ENCODE results near the gene PTPRCAP. TPM values are rescaled to one million over a fixed set of nuclear protein-coding genes. Genes with fewer than 3 reads are reported as not detected.

PTPRCAP gene
- total RNA-seq, 1 experiment from 2014 or later = 1.7 TPM

DNA sequence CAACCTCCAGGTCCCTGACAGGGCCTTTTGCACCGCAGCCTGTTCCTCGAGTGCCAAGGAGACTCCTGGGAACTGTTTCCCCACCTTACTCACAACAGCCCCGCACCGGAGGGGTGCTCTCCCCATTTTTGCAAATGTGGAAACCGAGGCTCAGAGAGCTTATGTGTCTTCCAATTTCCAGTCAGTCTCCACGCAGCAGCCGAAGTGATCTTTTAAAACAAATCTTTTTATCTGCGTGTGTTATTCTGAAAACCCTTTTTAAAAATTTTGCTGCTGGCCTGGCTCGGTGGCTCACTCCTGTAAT lies 32.0 kb upstream of the PTPRCAP start:
- no peak overlapping the region for H3K27ac ChIP-seq (ENCODE audit: insufficient read length, low read depth, low read length)

More for the DNA sequence above, 32.0 kb upstream of the PTPRCAP start:
- peaks cover 9% of the 10 kb centered on the region for H3K27me3 Mint-ChIP-seq (ENCODE audit: low read depth)
- H2BK120ac ChIP-seq (ENCODE audit: low read depth, low read length, poor library complexity, severe bottlenecking) = no peak overlapping the region
- H3T11ph ChIP-seq (ENCODE audit: low read length) = no peak overlapping the region
- no peaks in the 10 kb centered on the region for H3K9me3 ChIP-seq (ENCODE audit: control insufficient read depth, low read depth, low read length)
- DNase-seq = no peak
- no peak overlapping the region for H3K4ac ChIP-seq (ENCODE audit: low read depth, low read length)
- no peak overlapping the region for H4K8ac ChIP-seq (replicated peaks; ENCODE audit: insufficient read length, low read depth, low read length)
- no peak for TF ChIP-seq CTCF (conservative IDR thresholded peaks at IDR 0.05)
- H2AK5ac ChIP-seq (ENCODE audit: insufficient read length, low read length) = no peak overlapping the region
- H3K14ac ChIP-seq (ENCODE audit: insufficient read depth, low read length) = peak overlapping the region; percentile 78; the same call in 1 of the 2 replicates
- H3K18ac ChIP-seq (ENCODE audit: insufficient read length, low read depth, low read length) = peak overlapping the region; percentile 84
- no peak overlapping the region for H3K56ac ChIP-seq (ENCODE audit: insufficient read length, low read depth, low read length)
- H4K20me1 ChIP-seq (ENCODE audit: control insufficient read depth, insufficient read depth, insufficient read length) = no peaks in the 10 kb centered on the region
- H2AFZ ChIP-seq (ENCODE audit: low read length) = no peak overlapping the region
- H3K27ac Mint-ChIP-seq = peak overlapping the region in 1 of 3 experiments; percentile 64; a peak in 1 of 7 replicates
- H3K36me3 Mint-ChIP-seq (ENCODE audit: insufficient read depth in 1 of 3, low read depth in 3 of 3) = peaks cover 0 to 4% (median 0%) of the 10 kb centered on the region in 3 experiments; a peak in 2 of 7 replicates
- H4K91ac ChIP-seq (ENCODE audit: insufficient read length, low read depth, low read length) = no peak overlapping the region
- WGBS (ENCODE audit: extremely low coverage, insufficient read length, low lambda C conversion rate) = no CpG with 5 or more reads among the region's 9 CpGs
- no peaks in the 10 kb centered on the region for H3K9me3 Mint-ChIP-seq
- H3K79me1 ChIP-seq (ENCODE audit: insufficient read depth, low read depth, low read length, poor library complexity, severe bottlenecking) = no peaks in the 10 kb centered on the region
- H2BK20ac ChIP-seq (ENCODE audit: low read depth, low read length, poor library complexity, severe bottlenecking) = no peak overlapping the region
- H3K4me3 Mint-ChIP-seq = peak overlapping the region; percentile 74 to 87
- H3K4me1 ChIP-seq (ENCODE audit: insufficient read depth, low read length) = no peaks in the 10 kb centered on the region; the same call in 1 of the 2 replicates
- peak overlapping the region; percentile 49 for H3K4me2 ChIP-seq (ENCODE audit: insufficient read depth, insufficient read length, low read length)
- H3K4me1 Mint-ChIP-seq = peaks cover 16 to 21% of the 10 kb centered on the region in 2 experiments
- H2BK5ac ChIP-seq (ENCODE audit: insufficient read length, low read length) = no peak overlapping the region
- no peak overlapping the region for H3K23ac ChIP-seq (ENCODE audit: insufficient read length, low read depth, low read length)
- peaks cover 10% of the 10 kb centered on the region for H3K23me2 ChIP-seq (ENCODE audit: insufficient read length, low read depth, low read length, poor library complexity, severe bottlenecking)
- H3K9ac ChIP-seq (ENCODE audit: extremely low read depth, insufficient read length, low read length) = no peak overlapping the region
- H2BK15ac ChIP-seq (ENCODE audit: low read depth, low read length) = no peak overlapping the region
- H3K79me2 ChIP-seq (ENCODE audit: insufficient read depth, low read length) = no peaks in the 10 kb centered on the region
- no peak overlapping the region for H2BK12ac ChIP-seq (ENCODE audit: insufficient read length, low read depth, low read length)
- no peak overlapping the region for H4K5ac ChIP-seq (ENCODE audit: insufficient read length, low read depth, low read length)
- H3K27me3 ChIP-seq (ENCODE audit: insufficient read depth, low read length) = peaks cover 3% of the 10 kb centered on the region; the same call in 1 of the 2 replicates
